ENCODE data around the gene FCHO2.
"Not testable (repeated sequence)": the region's sequence is repeated elsewhere in the genome, so short reads cannot be mapped to it uniquely, and the experiment has no call there.

The FCHO2 gene

GRCh38 chr5:72996632-72997031 is 40.8 kb downstream of the FCHO2 start:
- Histone ChIP-seq H3K27ac (ENCODE audit: insufficient read depth, low read depth, low read length, poor library complexity, severe bottlenecking) (no peak overlapping the region), H3K36me3 (ENCODE audit: control insufficient read depth, insufficient read depth, low read length) (peaks cover 5% of the 10 kb centered on the region), H3K4me1 (ENCODE audit: control insufficient read depth, insufficient read depth, low read length) (no peaks in the 10 kb centered on the region), H3K4me3 (ENCODE audit: insufficient read depth, low read depth, low read length) (no peak overlapping the region), H3K27me3 (ENCODE audit: control insufficient read depth, insufficient read depth, low read length, poor library complexity, severe bottlenecking) (no peaks in the 10 kb centered on the region), H3K9me3 (ENCODE audit: control insufficient read depth, low read length) (no peaks in the 10 kb centered on the region)
- 95 to 96% methylated on average over 28 of the region's 28 CpGs for WGBS, 2 experiments

GRCh38 chr5:72999916-73000315 is 44.1 kb downstream of the FCHO2 start:
- 89 to 93% methylated on average over 4 of the region's 4 CpGs for WGBS, 2 experiments
- H3K9me3 ChIP-seq (ENCODE audit: control insufficient read depth, low read length), result no peaks in the 10 kb centered on the region
- H3K27ac ChIP-seq (ENCODE audit: insufficient read depth, low read depth, low read length, poor library complexity, severe bottlenecking), result no peak overlapping the region
- no peaks in the 10 kb centered on the region for H3K27me3 ChIP-seq (ENCODE audit: control insufficient read depth, insufficient read depth, low read length, poor library complexity, severe bottlenecking)
- H3K36me3 ChIP-seq (ENCODE audit: control insufficient read depth, insufficient read depth, low read length), result no peaks in the 10 kb centered on the region
- no peaks in the 10 kb centered on the region for H3K4me1 ChIP-seq (ENCODE audit: control insufficient read depth, insufficient read depth, low read length)
- H3K4me3 ChIP-seq (ENCODE audit: insufficient read depth, low read depth, low read length), result no peak overlapping the region

DNA sequence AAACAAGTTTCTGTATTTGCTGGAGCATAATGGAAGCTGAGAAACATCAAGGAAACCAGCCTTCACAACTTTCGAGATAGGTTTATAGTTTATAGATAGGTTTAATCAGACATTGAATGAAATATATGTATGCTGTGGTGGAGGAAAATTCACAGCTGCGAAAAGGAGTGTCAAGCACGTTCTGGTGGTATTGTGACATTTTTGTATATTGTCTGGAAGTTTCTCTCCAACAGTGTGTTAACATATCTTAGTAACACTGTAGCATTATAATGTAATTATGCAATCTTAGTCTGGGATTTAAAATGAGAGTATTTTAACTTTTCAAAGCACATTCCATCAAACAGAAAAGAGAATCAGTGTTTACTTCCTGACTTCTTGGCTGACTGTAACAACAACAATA is 50.0 kb downstream of the FCHO2 start:
- Histone ChIP-seq H3K36me3 (ENCODE audit: control insufficient read depth, insufficient read depth, low read length) (no peaks in the 10 kb centered on the region), H3K9me3 (ENCODE audit: control insufficient read depth, low read length) (no peaks in the 10 kb centered on the region), H3K27ac (ENCODE audit: insufficient read depth, low read depth, low read length, poor library complexity, severe bottlenecking) (no peak overlapping the region), H3K27me3 (ENCODE audit: control insufficient read depth, insufficient read depth, low read length, poor library complexity, severe bottlenecking) (no peaks in the 10 kb centered on the region), H3K4me1 (ENCODE audit: control insufficient read depth, insufficient read depth, low read length) (no peaks in the 10 kb centered on the region), H3K4me3 (ENCODE audit: insufficient read depth, low read depth, low read length) (no peak overlapping the region)
- 86 to 90% methylated on average over 3 of the region's 3 CpGs for WGBS, 2 experiments

DNA sequence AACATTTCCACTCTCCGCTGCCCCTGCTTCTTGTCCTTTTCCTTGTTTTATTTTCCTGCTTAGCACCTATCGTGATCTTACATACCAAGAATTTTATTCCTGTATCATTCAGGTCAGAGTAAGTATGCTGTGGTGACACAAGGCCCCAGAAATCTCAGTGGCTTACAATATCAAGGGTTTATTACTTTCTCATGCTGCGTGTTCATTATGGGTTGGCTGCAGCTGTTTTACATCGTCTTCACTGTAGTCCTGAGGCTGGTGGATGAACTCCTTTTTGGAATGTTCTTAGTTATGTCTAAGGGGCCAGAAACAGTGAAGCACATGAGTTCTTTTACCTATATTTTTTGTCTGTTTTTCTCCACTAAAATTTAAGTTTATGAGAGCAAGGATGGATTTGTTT is 51.2 kb downstream of the FCHO2 start:
- no peak overlapping the region for H3K4me3 ChIP-seq (ENCODE audit: insufficient read depth, low read depth, low read length)
- no peaks in the 10 kb centered on the region for H3K36me3 ChIP-seq (ENCODE audit: control insufficient read depth, insufficient read depth, low read length)
- no peak overlapping the region for H3K27ac ChIP-seq (ENCODE audit: insufficient read depth, low read depth, low read length, poor library complexity, severe bottlenecking)
- no peaks in the 10 kb centered on the region for H3K9me3 ChIP-seq (ENCODE audit: control insufficient read depth, low read length)
- 95 to 98% methylated on average over 4 of the region's 4 CpGs for WGBS, 2 experiments
- H3K4me1 ChIP-seq (ENCODE audit: control insufficient read depth, insufficient read depth, low read length), result no peaks in the 10 kb centered on the region
- H3K27me3 ChIP-seq (ENCODE audit: control insufficient read depth, insufficient read depth, low read length, poor library complexity, severe bottlenecking), result no peaks in the 10 kb centered on the region

- H3K4me1 ChIP-seq (ENCODE audit: control insufficient read depth, insufficient read depth, low read length), result no peaks in the 10 kb centered on the region
- H3K4me3 ChIP-seq (ENCODE audit: insufficient read depth, low read depth, low read length), result no peak overlapping the region
- no peaks in the 10 kb centered on the region for H3K36me3 ChIP-seq (ENCODE audit: control insufficient read depth, insufficient read depth, low read length)
- WGBS, 2 experiments, result 63 to 100% methylated on average over 1 of the region's 1 CpG
- no peak overlapping the region for H3K27ac ChIP-seq (ENCODE audit: insufficient read depth, low read depth, low read length, poor library complexity, severe bottlenecking)
- no peaks in the 10 kb centered on the region for H3K27me3 ChIP-seq (ENCODE audit: control insufficient read depth, insufficient read depth, low read length, poor library complexity, severe bottlenecking)
- H3K9me3 ChIP-seq (ENCODE audit: control insufficient read depth, low read length), result no peaks in the 10 kb centered on the region
Measured at GRCh38 chr5:73008831-73009230, 53.0 kb downstream of the FCHO2 start.

GRCh38 chr5:73011612-73012011 is 55.8 kb downstream of the FCHO2 start:
- H3K4me1 ChIP-seq (ENCODE audit: control insufficient read depth, insufficient read depth, low read length); H3K27ac ChIP-seq (ENCODE audit: insufficient read depth, low read depth, low read length, poor library complexity, severe bottlenecking); H3K4me3 ChIP-seq (ENCODE audit: insufficient read depth, low read depth, low read length); H3K36me3 ChIP-seq (ENCODE audit: control insufficient read depth, insufficient read depth, low read length); H3K9me3 ChIP-seq (ENCODE audit: control insufficient read depth, low read length); H3K27me3 ChIP-seq (ENCODE audit: control insufficient read depth, insufficient read depth, low read length, poor library complexity, severe bottlenecking): not testable (repeated sequence)
- 95% methylated on average over 9 of the region's 9 CpGs for WGBS, 2 experiments

DNA sequence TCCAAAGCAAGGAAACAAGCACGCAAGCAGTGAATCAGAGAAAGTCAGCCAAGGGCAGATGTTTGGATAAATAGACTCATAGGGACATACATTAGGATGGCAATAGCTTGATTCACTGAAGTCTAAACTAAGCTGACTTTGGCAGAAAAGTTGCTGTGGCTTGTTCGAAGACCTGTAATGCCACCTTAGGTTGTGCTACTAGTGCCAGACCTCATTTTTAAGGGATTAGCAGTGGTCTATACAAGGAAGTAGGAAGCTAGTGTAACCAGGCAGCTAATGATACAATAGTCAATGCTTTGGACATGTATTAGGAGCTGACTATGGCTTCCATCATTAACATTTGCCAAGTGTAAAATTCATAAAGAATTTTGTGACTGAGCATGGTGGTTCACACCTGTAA is 63.1 kb downstream of the FCHO2 start:
- no peaks in the 10 kb centered on the region for H3K9me3 ChIP-seq (ENCODE audit: control insufficient read depth, low read length)
- no peaks in the 10 kb centered on the region for H3K27me3 ChIP-seq (ENCODE audit: control insufficient read depth, insufficient read depth, low read length, poor library complexity, severe bottlenecking)
- H3K4me3 ChIP-seq (ENCODE audit: insufficient read depth, low read depth, low read length), result no peak overlapping the region
- no peaks in the 10 kb centered on the region for H3K4me1 ChIP-seq (ENCODE audit: control insufficient read depth, insufficient read depth, low read length)
- no peaks in the 10 kb centered on the region for H3K36me3 ChIP-seq (ENCODE audit: control insufficient read depth, insufficient read depth, low read length)
- 91 to 97% methylated on average over 2 of the region's 2 CpGs for WGBS, 2 experiments
- H3K27ac ChIP-seq (ENCODE audit: insufficient read depth, low read depth, low read length, poor library complexity, severe bottlenecking), result no peak overlapping the region

- no peak overlapping the region for H3K27ac ChIP-seq (ENCODE audit: insufficient read depth, low read depth, low read length, poor library complexity, severe bottlenecking)
- no peaks in the 10 kb centered on the region for H3K9me3 ChIP-seq (ENCODE audit: control insufficient read depth, low read length)
- H3K36me3 ChIP-seq (ENCODE audit: control insufficient read depth, insufficient read depth, low read length), result no peaks in the 10 kb centered on the region
- H3K4me3 ChIP-seq (ENCODE audit: insufficient read depth, low read depth, low read length), result no peak overlapping the region
- no peaks in the 10 kb centered on the region for H3K4me1 ChIP-seq (ENCODE audit: control insufficient read depth, insufficient read depth, low read length)
- no peaks in the 10 kb centered on the region for H3K27me3 ChIP-seq (ENCODE audit: control insufficient read depth, insufficient read depth, low read length, poor library complexity, severe bottlenecking)
- WGBS, 2 experiments, result 95 to 100% methylated on average over 1 to 2 of the region's 2 CpGs
Measured at GRCh38 chr5:73019766-73020165, 63.9 kb downstream of the FCHO2 start.

DNA sequence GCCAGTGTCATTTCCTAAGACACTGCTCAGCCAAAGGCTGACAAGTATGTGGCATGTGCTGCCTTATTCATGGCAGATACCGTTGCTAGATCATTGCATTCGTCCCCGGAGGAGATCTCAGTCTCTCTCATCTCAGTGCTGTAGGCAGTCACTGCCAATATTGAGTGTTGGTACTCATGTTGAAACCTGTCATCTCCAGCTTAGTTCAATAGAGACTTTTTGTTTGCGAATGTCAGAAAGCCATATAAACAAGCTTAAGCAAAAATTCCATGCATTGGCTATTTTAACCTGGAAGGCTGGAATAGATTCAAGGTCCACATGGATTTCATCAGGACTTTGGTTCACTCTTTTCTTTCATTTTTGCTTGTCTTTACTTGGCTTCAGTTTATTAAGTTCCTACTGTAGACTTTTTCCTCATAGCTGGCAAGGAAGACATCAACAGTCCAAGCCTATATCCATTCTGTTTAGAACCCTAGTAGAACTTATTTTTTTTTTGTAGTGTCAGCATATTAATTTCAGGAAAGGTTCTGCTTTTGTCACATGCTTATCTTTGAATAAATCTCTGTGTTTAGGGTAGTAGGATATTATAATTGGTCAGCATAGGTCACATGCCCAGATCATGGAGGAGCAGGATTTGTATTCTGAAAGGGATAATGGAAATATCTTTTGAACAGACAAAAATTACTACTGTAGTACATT is 66.8 kb downstream of the FCHO2 start:
- Histone ChIP-seq H3K36me3 (ENCODE audit: control insufficient read depth, insufficient read depth, low read length) (no peaks in the 10 kb centered on the region), H3K9me3 (ENCODE audit: control insufficient read depth, low read length) (no peaks in the 10 kb centered on the region), H3K4me3 (ENCODE audit: insufficient read depth, low read depth, low read length) (no peak overlapping the region), H3K4me1 (ENCODE audit: control insufficient read depth, insufficient read depth, low read length) (no peaks in the 10 kb centered on the region), H3K27me3 (ENCODE audit: control insufficient read depth, insufficient read depth, low read length, poor library complexity, severe bottlenecking) (no peaks in the 10 kb centered on the region), H3K27ac (ENCODE audit: insufficient read depth, low read depth, low read length, poor library complexity, severe bottlenecking) (no peak overlapping the region)
- WGBS, 2 experiments, result 93 to 97% methylated on average over 4 of the region's 4 CpGs

- WGBS, 2 experiments, result 93 to 98% methylated on average over 9 of the region's 9 CpGs
Measured at GRCh38 chr5:73024946-73025544, 69.2 kb downstream of the FCHO2 start.

More at GRCh38 chr5:73024946-73025544, 69.2 kb downstream of the FCHO2 start:
- H3K9me3 ChIP-seq (ENCODE audit: control insufficient read depth, low read length); H3K27ac ChIP-seq (ENCODE audit: insufficient read depth, low read depth, low read length, poor library complexity, severe bottlenecking); H3K27me3 ChIP-seq (ENCODE audit: control insufficient read depth, insufficient read depth, low read length, poor library complexity, severe bottlenecking); H3K4me3 ChIP-seq (ENCODE audit: insufficient read depth, low read depth, low read length); H3K4me1 ChIP-seq (ENCODE audit: control insufficient read depth, insufficient read depth, low read length); H3K36me3 ChIP-seq (ENCODE audit: control insufficient read depth, insufficient read depth, low read length): not testable (repeated sequence)
